ENCODE data around the gene TPK1.

TPK1 gene

DNA sequence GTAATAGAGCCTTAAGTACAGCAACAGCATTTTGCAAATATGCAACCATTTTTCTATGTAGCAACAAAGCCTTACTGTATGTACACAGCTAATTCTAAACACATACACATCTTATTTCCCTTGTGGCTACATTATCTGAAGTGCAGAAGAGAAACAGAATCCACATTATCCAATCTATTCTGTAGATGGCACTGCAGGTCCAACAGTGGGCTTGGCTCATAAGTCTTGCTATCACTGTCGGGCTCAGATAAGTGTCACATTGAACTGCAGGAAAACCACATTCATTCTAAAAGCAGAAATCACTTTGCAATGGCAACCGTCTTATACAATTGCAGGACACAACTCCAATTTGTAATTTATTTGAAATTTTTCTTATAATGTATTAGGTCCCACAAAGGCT, 322.5 kb downstream of the TPK1 start:
- no peak overlapping the region for H3K4me3 ChIP-seq (ENCODE audit: low read depth, low read length)
- no peak for DNase-seq (ENCODE audit: low read depth)
- TF ChIP-seq, protein P1, sequence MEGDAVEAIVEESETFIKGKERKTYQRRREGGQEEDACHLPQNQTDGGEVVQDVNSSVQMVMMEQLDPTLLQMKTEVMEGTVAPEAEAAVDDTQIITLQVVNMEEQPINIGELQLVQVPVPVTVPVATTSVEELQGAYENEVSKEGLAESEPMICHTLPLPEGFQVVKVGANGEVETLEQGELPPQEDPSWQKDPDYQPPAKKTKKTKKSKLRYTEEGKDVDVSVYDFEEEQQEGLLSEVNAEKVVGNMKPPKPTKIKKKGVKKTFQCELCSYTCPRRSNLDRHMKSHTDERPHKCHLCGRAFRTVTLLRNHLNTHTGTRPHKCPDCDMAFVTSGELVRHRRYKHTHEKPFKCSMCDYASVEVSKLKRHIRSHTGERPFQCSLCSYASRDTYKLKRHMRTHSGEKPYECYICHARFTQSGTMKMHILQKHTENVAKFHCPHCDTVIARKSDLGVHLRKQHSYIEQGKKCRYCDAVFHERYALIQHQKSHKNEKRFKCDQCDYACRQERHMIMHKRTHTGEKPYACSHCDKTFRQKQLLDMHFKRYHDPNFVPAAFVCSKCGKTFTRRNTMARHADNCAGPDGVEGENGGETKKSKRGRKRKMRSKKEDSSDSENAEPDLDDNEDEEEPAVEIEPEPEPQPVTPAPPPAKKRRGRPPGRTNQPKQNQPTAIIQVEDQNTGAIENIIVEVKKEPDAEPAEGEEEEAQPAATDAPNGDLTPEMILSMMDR (IDR thresholded peaks at IDR 0.05; ENCODE audit: control insufficient read depth, extremely low read depth, insufficient read depth): peak; percentile 79

DNA sequence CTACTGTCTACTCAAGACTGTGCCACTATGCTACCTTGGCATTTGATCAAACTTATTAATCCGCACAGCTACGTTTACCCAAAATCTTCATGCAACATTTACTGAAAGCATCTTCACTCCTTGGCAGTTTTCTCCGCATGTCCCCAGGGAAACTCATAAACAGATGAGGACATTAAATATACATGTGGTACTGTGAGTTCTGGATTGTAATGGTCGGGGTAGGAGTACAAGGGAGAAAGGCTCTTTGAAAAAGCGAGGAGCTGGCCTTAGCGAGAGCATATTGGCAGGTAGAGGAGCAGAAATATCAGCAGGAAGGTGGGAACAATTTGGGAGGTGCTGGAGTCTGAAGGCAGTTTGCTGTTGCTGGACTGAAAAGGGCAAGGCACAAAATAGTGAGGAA, 325.2 kb downstream of the TPK1 start:
- no peak overlapping the region for H3K4me3 ChIP-seq (ENCODE audit: low read depth, low read length)
- TF ChIP-seq, protein P1 (IDR thresholded peaks at IDR 0.05; ENCODE audit: control insufficient read depth, extremely low read depth, insufficient read depth): no peak
- DNase-seq (ENCODE audit: low read depth): no peak

DNA sequence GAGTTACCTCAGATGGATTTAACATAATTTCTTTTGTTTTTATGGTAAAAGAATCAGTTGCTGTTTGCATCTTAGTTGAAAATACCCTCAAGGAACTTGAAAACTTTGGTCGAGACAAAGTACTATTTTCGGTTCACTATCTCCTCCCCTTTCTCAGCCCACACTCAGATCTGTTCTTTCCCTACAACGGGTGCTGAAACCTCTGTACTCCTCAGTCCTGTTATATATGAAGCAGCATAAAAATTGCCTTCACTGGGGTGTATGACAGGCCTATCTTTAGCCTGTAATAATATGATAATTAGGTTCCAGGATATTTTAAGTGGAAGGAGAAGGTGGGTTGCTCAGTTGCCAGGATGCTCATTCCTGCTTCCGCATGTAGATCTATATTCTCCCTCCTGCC, 327.2 kb downstream of the TPK1 start:
- no peak for DNase-seq (ENCODE audit: low read depth)
- H3K4me3 ChIP-seq (ENCODE audit: low read depth, low read length): no peak overlapping the region
- TF ChIP-seq, protein P1 (IDR thresholded peaks at IDR 0.05; ENCODE audit: control insufficient read depth, extremely low read depth, insufficient read depth): no peak

DNA sequence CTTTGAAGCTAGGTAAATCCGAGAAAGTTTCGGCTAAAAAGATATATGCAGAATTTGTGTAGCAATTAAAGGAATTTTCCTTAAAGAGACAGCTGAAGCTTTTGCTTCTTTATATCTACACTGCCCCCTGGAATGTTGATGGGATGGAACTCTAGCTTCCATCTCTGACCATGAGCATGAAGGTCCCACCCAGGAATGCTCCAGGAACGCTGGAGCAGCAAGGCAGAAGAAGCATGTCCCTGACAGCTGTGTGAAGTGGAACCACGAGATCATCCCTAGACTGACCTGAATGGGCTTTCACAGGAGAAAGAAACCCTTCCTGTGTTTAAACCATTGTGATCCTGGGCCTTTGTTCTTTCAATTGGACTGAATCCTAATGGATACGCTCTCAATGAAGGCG, 332.6 kb downstream of the TPK1 start:
- DNase-seq (ENCODE audit: low read depth): no peak
- TF ChIP-seq, protein P1 (IDR thresholded peaks at IDR 0.05; ENCODE audit: control insufficient read depth, extremely low read depth, insufficient read depth): no peak
- H3K4me3 ChIP-seq (ENCODE audit: low read depth, low read length): no peak overlapping the region

DNA sequence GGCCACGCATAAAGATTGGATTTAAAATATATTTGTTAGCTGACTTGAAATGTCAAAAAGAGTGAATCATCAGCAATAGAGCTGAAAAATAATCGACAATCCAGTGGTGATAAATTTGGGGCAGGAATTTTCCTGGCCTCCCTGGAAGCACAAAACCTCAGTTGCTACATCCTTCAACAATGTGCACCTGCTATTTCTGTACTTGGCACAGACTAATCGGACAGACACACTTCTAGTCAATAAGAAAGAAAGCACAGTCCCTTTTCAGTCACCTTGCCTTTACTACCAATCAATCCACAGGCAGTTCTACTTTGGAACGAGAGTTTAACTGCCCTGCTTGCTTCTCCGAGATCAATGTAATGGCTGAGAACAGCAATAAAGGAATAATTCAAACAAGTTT, 335.6 kb downstream of the TPK1 start:
- TF ChIP-seq, protein P1 (IDR thresholded peaks at IDR 0.05; ENCODE audit: control insufficient read depth, extremely low read depth, insufficient read depth): no peak
- DNase-seq (ENCODE audit: low read depth): no peak
- no peak overlapping the region for H3K4me3 ChIP-seq (ENCODE audit: low read depth, low read length)

DNA sequence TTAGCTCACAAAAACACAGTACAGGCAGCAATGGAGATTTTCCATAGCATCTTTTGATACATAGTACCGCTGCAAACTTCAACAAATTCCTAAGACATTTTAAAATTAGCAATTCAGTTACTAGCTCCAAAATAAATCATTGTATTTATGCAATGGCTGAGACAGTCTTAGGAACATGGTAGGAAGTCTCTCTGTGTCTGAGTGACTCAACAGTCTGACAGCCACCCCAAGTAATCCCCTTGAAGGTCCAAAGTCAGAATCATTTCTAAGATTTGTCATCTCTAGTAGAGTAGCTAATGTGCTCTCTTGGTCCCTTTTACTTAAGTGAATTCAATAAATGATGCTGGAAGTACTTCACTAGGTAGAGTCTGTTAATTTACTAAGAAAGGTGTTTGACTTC, 338.6 kb downstream of the TPK1 start:
- DNase-seq (ENCODE audit: low read depth): no peak
- no peak overlapping the region for H3K4me3 ChIP-seq (ENCODE audit: low read depth, low read length)
- TF ChIP-seq, protein P1 (IDR thresholded peaks at IDR 0.05; ENCODE audit: control insufficient read depth, extremely low read depth, insufficient read depth): no peak

DNA sequence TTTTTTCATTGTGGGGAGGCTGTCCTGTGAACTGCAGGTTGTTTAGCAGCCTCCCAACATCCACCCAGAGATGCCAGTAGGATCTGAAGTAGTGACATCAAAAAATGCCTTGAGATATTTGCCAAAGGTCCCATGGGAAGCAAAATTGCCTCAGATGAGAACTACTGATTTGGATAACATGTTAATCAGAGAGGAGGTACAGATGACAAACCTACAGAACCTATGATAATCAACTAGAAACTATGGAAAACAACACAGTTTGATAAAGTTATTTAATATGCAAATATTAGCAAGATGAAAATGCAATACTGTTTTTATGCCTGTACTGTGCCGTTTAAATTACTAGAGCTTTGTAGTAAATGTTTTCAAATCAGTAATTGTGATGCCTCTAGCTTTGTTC, 341.5 kb downstream of the TPK1 start:
- no peak overlapping the region for H3K4me3 ChIP-seq (ENCODE audit: low read depth, low read length)
- TF ChIP-seq, protein P1 (IDR thresholded peaks at IDR 0.05; ENCODE audit: control insufficient read depth, extremely low read depth, insufficient read depth): no peak
- DNase-seq (ENCODE audit: low read depth): no peak
